WTC11 (cell line): Measurements from ENCODE around the gene TCERG1. TPM values are rescaled to one million over a fixed set of nuclear protein-coding genes. Genes with fewer than 3 reads are reported as not detected.

Experiments
- ATAC-seq: fragments of 200-7000 bp; cut with Tn5 transposase; 2 replicates; pipeline ENCODE4 v1.10.0; 2021; ENCODE audit warnings: mild to moderate bottlenecking, moderate library complexity
- CTCF ChIA-PET: fragments of 300-600 bp; sonication (Branson Sonifier 250); formaldehyde crosslinking; loops from one replicate; lab custom pipeline; 2021; ENCODE audit warnings: antibody characterized with exemption; lab: Charles Lee
- POLR2A ChIA-PET: fragments of 350-600 bp; sonication (Branson Sonifier 250); formaldehyde crosslinking; loops from one replicate; lab custom pipeline; 2021; ENCODE audit warnings: antibody characterized with exemption; lab: Charles Lee
- DNase-seq: peaks from one replicate; pipeline ENCODE4 v3.0.0; 2021; ENCODE audit warnings: low spot score
- H3K27ac Mint-ChIP-seq: 2 replicates; pipeline ENCODE4 v1.8.0; 2021; ENCODE audit warnings: mixed read lengths
- H3K27me3 Mint-ChIP-seq: 2 replicates; pipeline ENCODE4 v1.8.0; 2021; ENCODE audit warnings: low read depth, mild to moderate bottlenecking, moderate library complexity, mixed read lengths
- H3K36me3 Mint-ChIP-seq: 2 replicates; pipeline ENCODE4 v1.8.0; 2021; ENCODE audit warnings: mixed read lengths
- H3K4me1 Mint-ChIP-seq: 2 replicates; pipeline ENCODE4 v1.8.0; 2022; ENCODE audit warnings: mixed read lengths
- H3K4me3 Mint-ChIP-seq: 2 replicates; pipeline ENCODE4 v1.8.0; 2021; ENCODE audit warnings: mild to moderate bottlenecking, moderate library complexity, mixed read lengths
- H3K9me3 Mint-ChIP-seq: 2 replicates; pipeline ENCODE4 v1.8.0; 2021; ENCODE audit warnings: mixed read lengths
- FOXK1 ChIP-seq: sonication (generic); formaldehyde crosslinking; IDR thresholded peaks from 2 replicates; pipeline ENCODE4 v1.8.0; 2022; ENCODE audit warnings: mild to moderate bottlenecking, moderate library complexity, missing genetic modification reagents
- GTF2I ChIP-seq: fragments of 250-450 bp; sonication (Bioruptor Pico); conservative IDR thresholded peaks from 2 replicates; pipeline ENCODE4 v1.4.0; 2021; ENCODE audit warnings: mild to moderate bottlenecking
- HMGA2 ChIP-seq: fragments of 250-450 bp; sonication (Bioruptor Pico); IDR thresholded peaks from 2 replicates; pipeline ENCODE4 v1.4.0; 2021; ENCODE audit warnings: mild to moderate bottlenecking, moderate library complexity
- JAZF1 ChIP-seq: fragments of 250-450 bp; sonication (Bioruptor Pico); IDR thresholded peaks from 2 replicates; pipeline ENCODE4 v1.9.0; 2021; ENCODE audit warnings: moderate library complexity, mild to moderate bottlenecking, inconsistent platforms
- MAX ChIP-seq: sonication (generic); formaldehyde crosslinking; IDR thresholded peaks from 2 replicates; pipeline ENCODE4 v1.8.0; 2022; ENCODE audit warnings: mild to moderate bottlenecking, missing genetic modification reagents
- NFYB ChIP-seq: sonication (generic); formaldehyde crosslinking; conservative IDR thresholded peaks from 2 replicates; pipeline ENCODE4 v1.8.0; 2022; ENCODE audit warnings: low read depth, missing genetic modification reagents
- NR1H2 ChIP-seq: sonication (generic); formaldehyde crosslinking; IDR thresholded peaks from 2 replicates; pipeline ENCODE4 v1.9.0; 2021; ENCODE audit warnings: mild to moderate bottlenecking, moderate library complexity, missing genetic modification reagents
- OVOL2 ChIP-seq: fragments of 250-450 bp; sonication (Bioruptor Pico); IDR thresholded peaks from 2 replicates; pipeline ENCODE4 v1.9.0; 2021; ENCODE audit warnings: mild to moderate bottlenecking, borderline replicate concordance
- PRRX2 ChIP-seq: fragments of 250-450 bp; sonication (Bioruptor Pico); IDR thresholded peaks from 2 replicates; pipeline ENCODE4 v1.8.0; 2021; ENCODE audit warnings: mild to moderate bottlenecking
- SOX15 ChIP-seq: fragments of 250-450 bp; sonication (Bioruptor Pico); IDR thresholded peaks from 2 replicates; pipeline ENCODE4 v1.9.0; 2021; ENCODE audit warnings: mild to moderate bottlenecking
- TEAD1 ChIP-seq: sonication (generic); formaldehyde crosslinking; IDR thresholded peaks from 2 replicates; pipeline ENCODE4 v1.8.0; 2022; ENCODE audit warnings: mild to moderate bottlenecking, missing genetic modification reagents
- TP53 ChIP-seq: sonication (generic); formaldehyde crosslinking; IDR thresholded peaks from 2 replicates; pipeline ENCODE4 v1.8.1; 2023; ENCODE audit warnings: mild to moderate bottlenecking, missing genetic modification reagents
- USF1 ChIP-seq: sonication (generic); formaldehyde crosslinking; IDR thresholded peaks from 2 replicates; pipeline ENCODE4 v1.8.0; 2022; ENCODE audit warnings: mild to moderate bottlenecking, missing genetic modification reagents
- USF2 ChIP-seq: sonication (generic); formaldehyde crosslinking; IDR thresholded peaks from 2 replicates; pipeline ENCODE4 v1.8.1; 2023; ENCODE audit warnings: mild to moderate bottlenecking, missing genetic modification reagents, moderate library complexity
- ZNF263 ChIP-seq: sonication (generic); formaldehyde crosslinking; IDR thresholded peaks from 2 replicates; pipeline ENCODE4 v1.8.1; 2022; ENCODE audit warnings: low read depth, mild to moderate bottlenecking, moderate library complexity, missing genetic modification reagents
- ZNF281 ChIP-seq: sonication (generic); formaldehyde crosslinking; IDR thresholded peaks from 2 replicates; pipeline ENCODE4 v1.8.0; 2023; ENCODE audit warnings: mild to moderate bottlenecking, missing genetic modification reagents
- ZNF317 ChIP-seq: sonication (generic); formaldehyde crosslinking; IDR thresholded peaks from 2 replicates; pipeline ENCODE4 v1.8.1; 2023; ENCODE audit warnings: low read depth, mild to moderate bottlenecking, moderate library complexity, missing genetic modification reagents, borderline replicate concordance
- ZNF396 ChIP-seq: fragments of 250-450 bp; sonication (Bioruptor Pico); IDR thresholded peaks from 2 replicates; pipeline ENCODE4 v1.8.0; 2021; ENCODE audit warnings: mild to moderate bottlenecking, moderate library complexity, borderline replicate concordance
- ZNF512 ChIP-seq: sonication (generic); formaldehyde crosslinking; IDR thresholded peaks from 2 replicates; pipeline ENCODE4 v1.8.1; 2022; ENCODE audit warnings: missing genetic modification reagents, borderline replicate concordance
- ZNF671 ChIP-seq: fragments of 250-450 bp; sonication (Bioruptor Pico); IDR thresholded peaks from 2 replicates; pipeline ENCODE4 v1.8.0; 2021; ENCODE audit warnings: mild to moderate bottlenecking
- total RNA-seq: library from RNA; stranded (reverse); gene quantifications from 3 replicates; pipeline ENCODE4 v1.2.3, GENCODE V29; 2021
- TF ChIP-seq, protein P1 (sequence below): fragments of 250-450 bp; sonication (Bioruptor Pico); IDR thresholded peaks from 2 replicates; pipeline ENCODE4 v1.9.0; 2021; ENCODE audit warnings: moderate library complexity, mild to moderate bottlenecking, inconsistent platforms, borderline replicate concordance
- TF ChIP-seq, protein P2 (sequence below): fragments of 250-450 bp; sonication (Bioruptor Pico); IDR thresholded peaks from 2 replicates; pipeline ENCODE4 v2.1.2; 2022; ENCODE audit warnings: mild to moderate bottlenecking, moderate library complexity

The TCERG1 gene
- total RNA-seq, 1 experiment from 2014 or later: 117 TPM

- no peak overlapping the region for H3K4me3 Mint-ChIP-seq
- CTCF ChIA-PET: interaction anchor here (2.0 to 2.2 kb wide), 2 partner anchors 9 to 25 kb away, joined by 8 read pairs; no protein-coding TSS in a partner anchor
- POLR2A ChIA-PET: interaction anchor here (1.0 kb wide), 1 partner anchor 10 kb away, joined by 3 read pairs; no protein-coding TSS in a partner anchor
- no peak for ATAC-seq
- H3K27ac Mint-ChIP-seq: no peak overlapping the region
- H3K36me3 Mint-ChIP-seq: no peaks in the 10 kb centered on the region
- TF ChIP-seq, protein P1, sequence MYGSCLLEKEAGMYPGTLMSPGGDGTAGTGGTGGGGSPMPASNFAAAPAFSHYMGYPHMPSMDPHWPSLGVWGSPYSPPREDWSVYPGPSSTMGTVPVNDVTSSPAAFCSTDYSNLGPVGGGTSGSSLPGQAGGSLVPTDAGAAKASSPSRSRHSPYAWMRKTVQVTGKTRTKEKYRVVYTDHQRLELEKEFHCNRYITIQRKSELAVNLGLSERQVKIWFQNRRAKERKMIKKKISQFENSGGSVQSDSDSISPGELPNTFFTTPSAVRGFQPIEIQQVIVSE (CRISPR knock-in tag): no peak
- TF ChIP-seq, all 79 proteins: peak for 0
- peaks cover 12% of the 10 kb centered on the region for H3K4me1 Mint-ChIP-seq
- no peaks in the 10 kb centered on the region; the same call in 1 of the 2 replicates for H3K27me3 Mint-ChIP-seq
- no peaks in the 10 kb centered on the region for H3K9me3 Mint-ChIP-seq
- no peak for DNase-seq
These were observed 47.7 kb upstream of the TCERG1 start for GRCh38 chr5:146399481-146399880.

- Mint-ChIP-seq H3K4me3 (no peak overlapping the region), H3K4me1 (peaks cover 7% of the 10 kb centered on the region), H3K27ac (no peak overlapping the region), H3K27me3 (no peaks in the 10 kb centered on the region; the same call in 1 of the 2 replicates), H3K9me3 (no peaks in the 10 kb centered on the region), H3K36me3 (no peaks in the 10 kb centered on the region)
- ATAC-seq: no peak
- no peak for TF ChIP-seq OVOL2 (CRISPR knock-in tag)
- no peak for TF ChIP-seq MAX (CRISPR knock-in tag)
- no peak for TF ChIP-seq HMGA2 (CRISPR knock-in tag)
- no peak for TF ChIP-seq ZNF281 (CRISPR knock-in tag)
- no peak for TF ChIP-seq ZNF671 (CRISPR knock-in tag)
- TF ChIP-seq TEAD1 (CRISPR knock-in tag): no peak
- TF ChIP-seq SOX15 (CRISPR knock-in tag): no peak
- ChIA-PET CTCF (interaction anchor here (2.0 kb wide), 1 partner anchor 10 kb away, joined by 8 read pairs; no protein-coding TSS in a partner anchor), POLR2A (no interaction called here)
- DNase-seq: no peak
These were observed 46.9 kb upstream of the TCERG1 start for GRCh38 chr5:146400201-146400600.

GRCh38 chr5:146401021-146401420 lies 46.1 kb upstream of the TCERG1 start:
- Mint-ChIP-seq H3K36me3 (no peaks in the 10 kb centered on the region), H3K4me3 (no peak overlapping the region), H3K4me1 (peaks cover 9% of the 10 kb centered on the region), H3K27me3 (no peaks in the 10 kb centered on the region; the same call in 1 of the 2 replicates), H3K9me3 (no peaks in the 10 kb centered on the region), H3K27ac (no peak overlapping the region)
- ATAC-seq (no peak), DNase-seq (no peak)
- POLR2A ChIA-PET: interaction anchor here (0.7 kb wide), 1 partner anchor 63 kb away, joined by 3 read pairs; no protein-coding TSS in a partner anchor
- CTCF ChIA-PET: interaction anchor here (1.1 kb wide), 1 partner anchor 10 kb away, joined by 5 read pairs; no protein-coding TSS in a partner anchor
- no peak for TF ChIP-seq NR1H2
- TF ChIP-seq PRRX2 (CRISPR knock-in tag): no peak
- no peak for TF ChIP-seq USF2 (CRISPR knock-in tag)
- no peak for TF ChIP-seq MAX (CRISPR knock-in tag)
- TF ChIP-seq ZNF512 (CRISPR knock-in tag): no peak
- no peak for TF ChIP-seq ZNF263 (CRISPR knock-in tag)
- no peak for TF ChIP-seq GTF2I
- TF ChIP-seq ZNF396 (CRISPR knock-in tag): no peak
- TF ChIP-seq, protein P2, sequence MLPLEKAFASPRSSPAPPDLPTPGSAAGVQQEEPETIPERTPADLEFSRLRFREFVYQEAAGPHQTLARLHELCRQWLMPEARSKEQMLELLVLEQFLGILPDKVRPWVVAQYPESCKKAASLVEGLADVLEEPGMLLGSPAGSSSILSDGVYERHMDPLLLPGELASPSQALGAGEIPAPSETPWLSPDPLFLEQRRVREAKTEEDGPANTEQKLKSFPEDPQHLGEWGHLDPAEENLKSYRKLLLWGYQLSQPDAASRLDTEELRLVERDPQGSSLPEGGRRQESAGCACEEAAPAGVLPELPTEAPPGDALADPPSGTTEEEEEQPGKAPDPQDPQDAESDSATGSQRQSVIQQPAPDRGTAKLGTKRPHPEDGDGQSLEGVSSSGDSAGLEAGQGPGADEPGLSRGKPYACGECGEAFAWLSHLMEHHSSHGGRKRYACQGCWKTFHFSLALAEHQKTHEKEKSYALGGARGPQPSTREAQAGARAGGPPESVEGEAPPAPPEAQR: no peak
- TF ChIP-seq JAZF1 (CRISPR knock-in tag): no peak
- TF ChIP-seq NFYB (CRISPR knock-in tag): no peak
- TF ChIP-seq FOXK1 (CRISPR knock-in tag): no peak
- TF ChIP-seq TP53: no peak
- no peak for TF ChIP-seq USF1 (CRISPR knock-in tag)
- no peak for TF ChIP-seq ZNF317 (CRISPR knock-in tag)
